NCI-H82 (cell line): ENCODE data around the gene SAC3D1.
A peak's percentile ranks its signal among the peaks of the same experiment; 100 is the strongest.

Experiments used
- DNase-seq: peaks from one replicate; lab custom pipeline; 2025; lab: John Stamatoyannopoulos, UW

The SAC3D1 gene

DNA sequence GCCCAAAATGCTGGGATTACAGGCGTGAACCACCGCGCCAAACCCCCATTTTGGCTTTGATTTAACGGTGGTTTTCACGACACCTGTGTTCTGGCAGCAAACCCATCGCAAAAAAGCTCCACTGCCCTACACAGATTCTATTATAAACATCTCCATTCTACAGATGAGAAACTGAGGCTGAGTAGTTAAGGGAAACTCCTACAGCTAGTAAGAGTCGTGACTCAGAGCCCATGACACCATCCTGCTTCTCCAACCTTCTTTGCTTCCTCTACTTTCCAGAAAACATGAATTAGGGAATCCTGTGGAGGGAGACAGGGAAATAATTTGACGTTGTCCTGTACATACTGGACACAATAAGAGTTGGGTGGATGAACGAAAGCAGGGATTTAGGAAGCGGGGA lies 14.2 kb upstream of the SAC3D1 start:
- no peak for DNase-seq

DNA sequence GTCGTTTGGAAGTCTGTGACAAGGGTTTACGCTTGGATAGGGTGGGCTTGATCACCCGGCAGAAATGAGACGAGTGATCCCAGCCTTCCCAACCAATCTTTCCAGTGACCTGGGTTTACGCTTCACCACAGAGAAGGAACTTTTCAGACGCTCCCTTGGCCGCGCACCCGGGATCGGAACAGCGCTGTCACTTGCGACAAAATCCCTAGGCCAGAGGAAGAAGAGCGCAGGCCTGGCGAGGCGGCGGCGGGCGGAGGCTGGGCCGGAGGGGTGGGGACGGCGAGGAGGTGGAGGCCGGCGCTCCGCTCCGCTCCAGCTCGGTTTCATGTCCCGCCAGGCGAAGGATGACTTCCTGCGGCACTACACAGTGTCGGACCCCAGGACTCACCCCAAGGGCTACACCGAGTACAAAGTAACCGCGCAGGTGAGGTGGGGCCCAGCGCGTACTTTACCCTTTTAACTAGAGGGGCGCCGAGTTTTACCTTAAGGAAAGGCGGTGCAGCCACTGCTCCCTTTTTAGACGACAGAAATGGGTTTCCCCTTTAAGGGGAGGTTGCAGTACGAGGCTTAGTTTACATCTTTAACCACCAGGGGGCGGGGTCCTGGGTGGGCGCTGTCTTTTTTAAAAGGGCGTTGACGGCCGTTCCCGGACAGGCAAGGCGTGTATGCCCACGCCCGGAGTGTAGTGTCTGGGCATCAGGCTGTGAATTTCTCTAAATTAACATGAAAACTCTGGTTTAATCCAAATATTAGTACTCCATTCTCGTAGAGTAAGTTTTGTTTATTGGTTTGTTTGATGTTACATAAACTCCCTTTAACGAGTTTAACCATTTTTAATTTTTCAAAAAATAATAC lies 13.6 kb upstream of the SAC3D1 start, which contains the start of gene SNX15:
Gene SNX15 (plus strand): TSS at position 227 of the 855 bp plus-strand sequence. CDS start 99 bp downstream, at position 326.
- peak; percentile 97 for DNase-seq

DNA sequence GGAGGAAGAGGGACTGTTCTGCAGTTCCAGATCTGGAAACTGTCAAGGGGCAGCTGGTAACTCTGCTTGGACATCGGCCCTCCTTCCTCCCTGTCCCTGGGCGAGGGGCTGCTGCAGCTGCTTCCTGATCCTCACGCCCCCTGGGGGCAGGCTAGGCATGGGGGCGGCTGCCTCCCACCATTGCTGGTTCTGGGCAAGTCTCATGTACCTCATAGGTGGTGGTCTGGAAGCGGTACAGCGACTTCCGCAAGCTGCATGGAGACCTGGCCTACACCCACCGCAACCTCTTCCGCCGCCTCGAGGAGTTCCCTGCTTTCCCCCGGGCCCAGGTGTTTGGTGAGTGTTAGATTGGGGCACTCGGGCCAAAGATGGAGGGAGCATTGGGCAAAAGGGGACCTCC lies 8.8 kb upstream of the SAC3D1 start:
- DNase-seq: no peak

DNA sequence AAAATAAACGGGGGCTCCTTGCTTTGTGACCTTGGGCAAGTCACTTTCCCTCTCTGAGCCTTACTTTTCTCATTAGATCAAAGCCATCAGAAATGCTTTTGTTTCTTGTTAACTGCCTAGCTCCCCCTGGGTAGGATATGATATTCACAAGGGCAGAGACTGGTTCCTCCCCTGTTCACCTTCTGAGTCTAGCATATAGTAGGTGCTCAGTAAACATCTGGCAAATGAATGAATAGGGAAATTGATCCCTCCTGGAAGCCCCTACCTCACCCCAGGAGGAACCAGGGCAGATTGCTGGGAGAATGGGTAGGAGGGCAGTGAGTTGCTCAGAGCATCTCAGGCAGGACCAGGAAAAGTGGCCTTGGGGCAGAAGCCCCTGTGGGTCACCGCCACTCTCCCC lies 6.6 kb upstream of the SAC3D1 start:
- no peak for DNase-seq

DNA sequence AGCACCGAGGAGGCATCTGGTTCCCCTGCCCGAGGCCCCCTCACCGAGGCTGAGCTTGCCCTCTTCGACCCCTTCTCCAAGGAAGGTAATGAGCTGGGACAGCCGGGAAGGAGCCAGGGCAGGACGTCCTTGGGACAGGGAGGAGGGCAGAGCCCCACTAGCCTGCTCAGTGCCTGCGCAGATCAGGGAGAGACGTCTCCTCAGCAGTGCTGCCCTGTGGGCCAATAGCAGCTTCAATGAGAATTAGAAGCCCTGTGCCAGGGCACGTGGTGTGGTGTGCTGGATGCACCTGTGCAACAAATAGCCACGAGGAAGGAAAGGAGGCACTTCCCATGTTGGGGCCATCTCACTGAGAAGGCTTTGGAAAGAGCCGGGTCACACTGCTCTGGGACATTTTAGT lies 5.4 kb upstream of the SAC3D1 start:
- DNase-seq: no peak

DNA sequence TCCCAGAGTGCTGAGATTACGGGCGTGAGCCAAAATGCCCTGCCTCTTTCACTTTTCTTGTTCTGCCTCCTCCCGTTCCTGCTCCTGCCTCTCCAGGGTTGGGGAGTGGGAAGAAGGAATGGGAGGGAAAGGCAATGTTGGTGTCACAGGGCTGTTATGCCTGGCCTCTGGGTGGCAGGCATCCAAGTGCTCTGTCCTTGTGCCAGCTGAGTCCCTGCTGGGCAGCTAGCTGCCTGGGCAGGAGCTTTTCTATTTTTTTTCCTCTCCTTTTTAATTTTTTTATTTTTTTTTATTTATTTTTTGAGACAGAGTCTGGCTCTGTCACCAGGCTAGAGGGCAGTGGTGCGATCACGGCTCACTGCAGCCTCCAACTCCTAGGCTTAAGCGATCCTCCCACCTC lies 4.1 kb upstream of the SAC3D1 start:
- no peak for DNase-seq

DNA sequence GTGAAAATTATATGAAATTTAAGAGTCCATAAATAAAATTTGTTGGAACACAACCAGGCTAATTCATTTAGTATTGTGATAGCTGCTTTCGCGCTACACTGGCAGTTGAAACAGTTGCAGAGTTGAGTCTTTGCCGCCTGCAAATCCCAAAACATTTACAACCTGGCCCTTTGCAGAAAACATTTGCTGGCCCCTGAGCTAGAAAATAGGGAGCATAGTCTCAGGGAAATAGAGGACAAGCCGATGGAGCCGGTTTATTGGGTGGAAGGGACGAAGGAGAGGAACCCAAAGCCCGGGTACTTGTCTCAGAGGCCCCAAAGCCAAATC lies 527 bp upstream of the SAC3D1 start:
- DNase-seq: no peak

DNA sequence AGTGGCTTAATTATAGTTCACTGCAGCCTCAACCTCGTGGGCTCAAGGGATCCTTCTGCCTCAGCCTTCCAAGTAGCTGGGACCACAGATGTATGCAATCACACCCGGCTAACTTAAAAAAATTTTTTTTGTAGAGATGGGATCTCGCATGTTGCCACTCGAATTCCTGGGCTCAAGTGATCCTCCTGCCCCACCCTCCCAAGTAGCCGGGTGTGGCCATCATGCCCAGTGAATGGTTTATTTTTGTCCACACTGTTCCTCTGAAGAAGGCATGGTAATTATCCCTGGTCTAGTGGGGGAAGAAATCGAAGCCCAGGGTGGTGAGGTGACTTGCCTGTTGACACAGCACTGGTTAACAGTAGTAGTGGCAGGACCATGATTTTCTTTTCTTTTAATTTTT lies 1.9 kb downstream of the SAC3D1 start:
- no peak for DNase-seq

DNA sequence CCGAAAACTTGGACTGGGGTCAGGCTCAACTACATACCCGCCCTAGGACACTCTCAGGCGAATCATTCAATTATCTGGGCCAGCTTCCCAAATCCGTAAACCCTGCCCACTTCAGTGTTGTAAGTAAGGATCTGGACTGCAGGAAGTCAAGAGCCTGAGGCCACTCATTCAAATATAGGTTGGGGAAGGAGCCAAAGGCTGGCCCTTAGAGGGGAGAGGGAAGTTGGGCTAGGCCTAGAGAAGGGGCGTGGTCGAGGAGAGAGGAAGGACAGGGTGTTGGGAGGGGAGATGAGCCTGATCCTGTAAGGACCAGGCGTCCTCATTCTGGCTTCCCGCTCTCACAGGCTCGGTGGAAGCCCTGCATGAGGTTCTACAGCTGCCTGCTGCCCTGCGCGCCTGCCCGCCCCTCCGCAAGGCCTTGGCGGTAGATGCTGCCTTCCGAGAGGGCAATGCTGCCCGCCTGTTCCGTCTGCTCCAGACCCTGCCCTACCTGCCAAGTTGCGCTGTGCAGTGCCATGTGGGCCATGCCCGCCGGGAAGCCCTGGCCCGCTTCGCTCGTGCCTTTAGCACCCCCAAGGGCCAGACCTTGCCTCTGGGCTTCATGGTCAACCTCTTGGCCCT lies 3.0 kb downstream of the SAC3D1 start:
- no peak for DNase-seq

DNA sequence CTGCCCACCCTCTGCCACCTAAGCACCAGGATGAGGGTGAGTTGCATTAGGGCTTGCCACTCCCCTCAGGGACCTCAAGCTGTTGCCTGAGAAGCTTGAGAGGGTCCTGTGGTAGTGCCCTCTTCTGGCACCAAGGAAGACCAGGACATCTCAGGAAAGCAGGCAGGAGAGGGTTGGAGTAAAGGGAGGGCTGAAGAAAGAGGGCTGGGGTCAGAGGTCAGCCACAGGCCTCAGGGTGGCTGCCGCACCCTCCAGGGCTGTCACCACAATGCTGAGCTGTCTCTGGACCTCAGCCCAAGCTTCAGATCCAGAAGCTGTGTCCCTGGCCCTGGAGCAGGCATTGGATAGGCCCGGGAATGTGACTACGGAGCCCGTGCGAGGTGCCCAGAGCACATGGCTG lies 4.1 kb downstream of the SAC3D1 start:
- no peak for DNase-seq

DNA sequence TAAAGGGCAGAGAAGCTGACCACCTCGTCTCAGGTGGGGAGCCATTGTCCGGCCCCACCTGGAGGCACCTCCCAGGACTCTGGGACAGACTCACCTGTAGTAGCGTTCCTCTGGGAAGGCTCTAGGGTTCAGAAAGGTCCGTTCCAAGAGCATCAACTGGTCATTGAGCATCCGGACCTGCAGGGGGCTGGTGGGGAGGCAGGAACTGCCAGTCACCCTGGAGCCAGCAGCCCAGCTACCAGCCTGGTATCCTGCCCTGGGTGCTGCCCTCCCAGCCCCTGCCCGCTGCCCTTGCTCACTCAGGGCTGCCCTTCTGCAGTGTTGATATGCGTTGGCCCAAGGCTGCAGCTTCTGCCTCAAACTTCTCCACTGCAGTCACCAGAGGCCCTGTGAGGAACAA lies 4.7 kb downstream of the SAC3D1 start:
- DNase-seq: no peak

DNA sequence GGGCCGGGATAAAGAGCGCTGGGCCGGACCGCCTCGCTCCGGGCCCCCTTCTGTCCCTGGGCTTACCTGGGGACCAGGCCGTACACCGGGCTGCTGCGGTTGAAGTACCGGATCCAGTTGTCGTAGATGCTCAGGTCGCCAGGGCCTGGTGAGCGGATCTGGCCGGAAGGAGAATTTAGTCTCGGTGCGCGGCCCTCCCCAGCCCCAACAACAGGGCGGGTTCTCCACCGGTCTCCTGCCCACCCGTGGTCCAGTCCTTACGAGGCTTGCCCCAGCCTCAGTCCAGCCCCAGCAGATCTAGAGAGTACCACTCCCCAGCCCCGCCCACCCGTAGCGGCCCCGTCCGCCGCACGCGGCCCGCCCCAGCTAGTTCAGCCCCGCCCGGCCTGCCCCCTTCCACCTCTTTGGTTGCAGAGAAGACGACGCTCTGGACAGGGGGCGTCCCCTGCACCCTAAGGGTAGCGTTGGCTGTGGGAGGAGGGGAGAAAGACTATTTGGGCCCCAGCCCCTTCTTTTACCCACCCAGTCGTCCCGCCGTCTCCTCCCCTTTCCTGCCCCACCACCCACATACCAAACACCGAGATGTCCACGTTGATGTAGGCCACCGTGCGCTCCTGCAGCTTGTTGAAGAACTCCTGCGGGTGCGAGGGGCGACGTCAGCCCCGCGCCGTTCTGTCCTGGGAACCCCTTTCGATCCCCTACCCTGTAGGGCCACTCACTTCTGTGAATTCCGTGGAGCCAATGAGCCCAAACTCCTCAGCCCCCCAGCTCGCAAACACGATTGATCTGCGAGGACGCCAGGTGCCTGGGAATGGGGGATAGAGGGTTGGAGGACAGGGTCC lies 6.8 kb downstream of the SAC3D1 start:
- no peak for DNase-seq

DNA sequence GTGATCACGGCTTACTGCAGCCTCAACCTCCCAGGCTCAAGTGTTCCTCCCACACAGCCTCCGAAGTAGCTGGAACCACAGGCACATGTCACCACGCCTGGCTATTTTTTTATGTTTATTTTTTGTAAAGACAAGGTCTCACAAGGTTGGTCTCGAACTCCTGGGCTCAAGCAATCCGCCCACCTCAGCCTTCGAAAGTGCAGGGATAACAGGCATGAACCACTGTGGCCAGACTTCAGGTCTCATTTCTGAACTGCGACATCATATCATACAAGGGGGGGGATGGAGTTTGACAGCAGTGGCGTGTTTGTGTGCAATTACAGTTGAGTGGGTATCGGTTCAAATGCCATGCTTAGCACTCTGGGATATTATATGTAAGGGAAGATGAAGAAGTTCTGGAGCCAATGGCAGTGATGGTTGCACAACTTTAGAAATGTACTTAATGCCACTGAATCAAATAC lies 10.4 kb downstream of the SAC3D1 start:
- DNase-seq: no peak

DNA sequence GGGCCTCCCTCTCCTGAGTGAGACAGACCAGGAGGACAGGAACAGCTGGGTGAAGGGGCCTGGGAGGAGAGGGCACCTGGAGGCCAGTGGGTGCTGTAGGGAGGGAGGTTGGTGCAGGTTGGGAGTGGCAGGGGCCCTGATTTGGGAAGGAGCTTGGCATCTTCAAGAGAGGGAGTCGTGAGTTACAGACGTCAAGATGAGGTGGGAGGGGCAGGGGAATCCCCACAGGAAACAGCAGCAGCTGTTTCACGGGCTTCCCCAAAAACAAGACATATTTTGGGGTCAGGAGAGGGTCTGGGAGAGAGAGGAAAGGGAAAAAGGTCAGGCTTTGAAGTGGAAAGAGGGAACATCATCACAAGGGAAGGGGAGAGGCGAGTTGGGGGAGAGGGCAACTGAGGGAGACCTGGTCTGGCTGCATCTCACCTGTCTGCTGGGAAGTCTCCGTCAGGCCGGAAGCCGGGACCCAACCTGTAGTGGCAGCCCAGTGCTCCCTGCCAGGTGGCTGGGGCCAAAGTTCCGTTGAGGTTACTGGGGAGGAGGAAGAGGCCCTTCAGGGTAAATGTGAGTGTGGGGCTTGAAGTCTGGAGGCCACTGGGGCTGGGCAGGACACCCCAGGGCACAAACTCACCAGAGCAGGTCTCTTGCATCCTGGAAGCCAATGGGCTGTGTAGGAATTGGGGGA lies 13.0 kb downstream of the SAC3D1 start:
- no peak for DNase-seq

DNA sequence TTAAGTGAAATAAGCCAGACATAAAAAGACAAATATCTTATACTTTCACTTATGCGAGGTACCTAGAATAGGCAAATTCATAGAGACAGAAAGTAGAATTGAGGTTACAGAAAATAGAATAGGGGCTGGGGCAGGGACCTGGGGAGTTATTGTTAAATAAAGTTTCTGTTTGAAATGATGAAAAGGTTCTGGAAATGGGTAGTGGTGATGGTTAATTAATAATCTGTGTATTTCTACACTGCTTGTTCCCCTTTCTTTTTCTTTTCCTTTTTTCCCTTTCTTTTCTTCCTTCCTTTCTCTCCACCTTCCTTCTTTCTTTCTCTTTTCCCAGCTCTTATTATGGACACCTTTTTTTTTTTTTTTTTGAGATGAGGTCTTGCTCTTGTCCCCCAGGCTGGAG lies 14.5 kb downstream of the SAC3D1 start:
- DNase-seq: no peak

DNA sequence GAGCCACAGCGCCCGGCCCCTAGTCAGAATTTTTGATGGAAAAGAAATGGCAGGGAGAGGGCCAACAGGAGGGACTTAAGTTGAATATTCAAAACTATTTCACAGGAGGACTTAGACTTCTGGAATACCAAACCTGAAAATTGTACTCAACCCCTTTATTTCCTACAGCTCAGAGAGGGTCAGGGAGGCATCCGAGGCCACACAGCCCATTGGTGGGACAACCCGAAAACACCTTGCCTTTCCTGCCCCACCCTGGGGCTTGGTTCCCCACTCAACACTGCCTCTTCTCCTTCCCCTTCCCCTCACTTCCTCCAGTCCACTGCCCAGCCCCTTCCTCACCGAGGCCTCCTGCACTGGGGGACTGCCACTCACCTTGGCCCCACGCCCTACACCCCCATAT lies 16.0 kb downstream of the SAC3D1 start:
- no peak for DNase-seq

DNA sequence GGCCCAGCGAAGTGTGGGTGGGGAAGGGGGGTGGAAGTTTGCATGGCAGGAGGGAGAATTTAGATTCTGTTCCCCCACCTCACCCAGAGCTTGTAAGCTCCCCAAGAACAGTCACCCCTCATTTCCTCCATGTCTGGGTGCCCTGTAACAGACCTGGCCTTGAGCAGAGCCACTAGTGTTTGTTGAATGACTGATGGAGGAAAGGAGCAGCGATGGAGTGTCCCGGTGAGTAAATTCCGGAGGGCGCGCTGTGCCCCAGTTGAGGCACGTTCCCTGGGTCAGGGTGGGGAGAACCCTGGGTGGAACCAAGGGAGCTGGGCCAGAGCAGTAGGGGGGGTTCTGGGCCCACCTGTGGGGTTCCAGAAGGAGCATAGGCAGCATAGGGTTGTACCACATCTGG lies 16.5 kb downstream of the SAC3D1 start:
- DNase-seq: no peak

DNA sequence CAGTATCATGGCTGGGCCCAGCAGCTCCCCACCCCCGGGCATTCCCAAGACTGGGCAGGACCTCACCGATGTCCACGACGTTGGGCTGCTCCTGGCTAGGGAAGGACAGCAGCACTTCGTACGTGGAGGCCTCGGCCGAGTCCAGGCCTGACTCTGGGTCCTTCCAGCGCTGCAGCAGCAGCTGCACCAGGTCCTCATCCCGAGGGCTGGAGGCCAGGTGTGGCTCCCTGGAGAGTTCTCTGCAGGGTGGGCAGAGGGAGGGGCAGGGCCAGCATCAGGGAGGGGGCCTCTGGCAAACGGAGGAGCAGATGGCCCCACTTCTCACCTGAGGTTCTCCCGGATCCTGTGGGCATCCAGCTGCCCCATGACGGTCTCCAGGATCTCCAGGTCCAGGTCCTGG lies 17.0 kb downstream of the SAC3D1 start:
- no peak for DNase-seq

DNA sequence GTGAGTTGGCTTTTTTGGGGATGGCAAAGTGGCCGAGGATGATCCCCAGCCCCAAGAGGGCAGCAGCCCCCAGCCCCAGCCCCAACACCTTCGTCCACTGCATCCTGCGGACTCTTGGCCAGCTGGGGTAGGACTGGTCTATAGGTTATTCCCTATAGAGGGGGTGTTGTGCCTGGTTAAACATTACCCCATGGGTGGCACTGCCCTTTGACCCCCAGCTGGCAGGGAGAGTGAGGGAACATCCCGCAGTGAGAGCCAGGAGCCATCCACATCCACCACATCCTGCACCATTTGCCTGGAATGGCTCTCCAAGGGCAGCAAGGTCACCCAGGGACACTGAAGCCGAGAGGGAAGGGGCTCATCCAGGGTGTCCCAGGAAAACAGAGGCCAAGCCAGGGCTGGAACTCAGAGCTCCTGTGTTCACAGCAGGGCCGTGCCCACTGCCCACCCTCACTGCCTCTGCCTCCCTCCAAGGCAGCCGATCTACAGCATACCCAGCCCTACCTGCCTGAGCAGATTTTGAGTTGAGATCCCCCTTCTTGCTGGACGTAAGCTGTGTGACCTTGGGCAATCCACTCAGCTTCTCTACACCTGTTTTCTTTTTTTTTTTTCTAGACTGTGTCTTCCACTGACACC lies 17.5 kb downstream of the SAC3D1 start, which contains the start of gene NAALADL1:
Gene NAALADL1 (minus strand): TSS at position 135 of the 636 bp plus-strand sequence. CDS start 32 bp downstream, at position 103.
- DNase-seq: no peak

DNA sequence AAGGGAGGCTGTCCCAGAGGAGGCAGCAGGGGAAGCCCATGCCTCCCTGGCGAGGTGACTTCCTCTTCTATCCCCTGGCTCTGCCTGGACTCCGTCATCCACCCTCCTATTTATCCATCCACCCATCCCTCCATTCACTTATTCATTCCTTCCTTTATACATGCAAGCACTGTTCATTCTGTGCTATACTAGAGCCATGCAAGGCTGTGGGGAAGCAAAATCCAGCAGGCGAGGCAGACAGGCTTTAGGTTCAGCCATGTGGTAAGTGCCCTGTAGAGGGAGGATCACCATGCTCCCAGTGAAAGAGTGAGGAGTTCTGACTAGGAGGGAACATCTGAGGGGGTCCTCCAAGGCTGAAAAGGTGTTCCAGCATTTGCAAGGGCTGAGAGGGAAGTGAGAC lies 18.5 kb downstream of the SAC3D1 start:
- DNase-seq: no peak

DNA sequence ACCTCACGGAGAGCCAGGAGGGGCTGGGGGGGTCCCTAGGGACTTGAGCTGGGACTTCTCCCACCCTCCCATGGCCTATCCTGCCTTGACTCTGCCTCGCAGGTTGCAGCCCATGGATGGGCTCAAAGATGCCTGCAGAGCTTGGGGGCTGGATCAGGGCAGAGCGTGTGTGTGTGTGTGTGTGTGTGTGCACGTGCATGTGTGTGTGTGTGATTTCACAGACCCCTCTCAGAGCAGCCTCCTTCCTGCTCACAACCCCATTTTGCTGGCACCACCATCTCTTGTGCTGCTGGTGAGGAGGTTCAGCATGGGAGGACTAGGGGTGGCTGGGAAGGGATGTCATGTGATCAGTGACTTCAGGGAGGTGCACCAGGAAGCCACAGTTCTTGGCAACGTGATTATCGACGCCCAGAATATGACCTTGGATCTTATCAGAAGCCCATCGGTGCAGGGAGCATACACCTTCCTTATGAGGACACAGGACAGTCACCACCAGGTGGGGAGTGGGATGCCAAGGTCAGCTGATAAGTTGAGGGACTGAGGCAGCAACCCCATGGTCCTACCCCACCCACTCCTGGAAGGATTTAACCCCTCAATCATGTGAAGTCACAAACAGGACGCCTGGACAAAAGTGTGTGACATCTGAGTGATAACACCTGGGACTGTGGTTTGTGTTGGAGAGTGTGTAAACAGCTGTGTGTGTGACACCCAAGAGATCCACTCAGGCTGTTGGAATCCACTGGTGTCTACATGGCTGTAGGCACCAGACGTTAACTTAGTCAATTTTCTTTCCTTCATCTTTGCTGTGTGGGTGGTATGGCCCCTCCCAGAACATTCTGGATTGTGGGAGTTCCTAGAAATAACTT lies 19.2 kb downstream of the SAC3D1 start:
- DNase-seq: no peak
